Left lung (tissue), 10 donors: ENCODE data around the gene CDAN1. TPM values are rescaled to one million over a fixed set of nuclear protein-coding genes. Genes with fewer than 3 reads are reported as not detected.
"Not testable (repeated sequence)": the region's sequence is repeated elsewhere in the genome, so short reads cannot be mapped to it uniquely, and the experiment has no call there.

Experiments used
- ATAC-seq: fragments of 200-7000 bp; cut with Tn5 transposase; one replicate; pipeline ENCODE4 v1.9.1; 2020; ENCODE audit warnings: moderate library complexity
- DNase-seq, 4 donors: peaks; one replicate each; pipeline ENCODE4 v3.0.0-alpha.2; 2013 to 2020
- H3K27ac ChIP-seq, 2 donors: fragments of 200-600 bp; sonication (generic) in 1 of 2; one replicate each; pipeline versions ENCODE4 v1.5.0 to v1.8.0; 2020 to 2021
- H3K27me3 ChIP-seq, 2 donors: fragments of 200-600 bp; sonication (generic) in 1 of 2; one replicate each; pipeline versions ENCODE4 v1.5.0 to v1.8.0; 2020 to 2021
- H3K36me3 ChIP-seq, 2 donors: fragments of 200-600 bp; sonication (generic) in 1 of 2; one replicate each; pipeline versions ENCODE4 v1.5.0 to v1.8.0; 2020 to 2021
- H3K4me1 ChIP-seq, 2 donors: fragments of 200-600 bp; one replicate each; pipeline ENCODE4 v1.8.0; 2021
- H3K4me3 ChIP-seq, 2 donors: fragments of 200-600 bp; sonication (generic) in 1 of 2; one replicate each; pipeline versions ENCODE4 v1.5.0 to v1.8.0; 2020 to 2021; ENCODE audit warnings: mild to moderate bottlenecking in 1 of 2
- H3K9me3 ChIP-seq, 2 donors: fragments of 200-600 bp; sonication (generic) in 1 of 2; one replicate each; pipeline versions ENCODE4 v1.5.0 to v1.8.0; 2020 to 2021
- intact Hi-C, 2 donors: fragments of 100-400 bp; cut with DNase I; formaldehyde crosslinking; loops; one replicate each; pipeline versions ENCODE4 v1.11.2 to v1.14.2; 2022
- polyA plus RNA-seq, 6 donors: library from polyadenylated mRNA; unstranded; fragments of 120-200 nt; gene quantifications; one replicate each; pipeline ENCODE4 v1.2.1, GENCODE V29; 2013; ENCODE audit not compliant: insufficient read length in 6 of 6
- total RNA-seq, 2 donors: library from RNA; stranded (reverse); fragmentation: NEBNext Ultra II Directional; extraction: Animal tissue kit (Norgen Biotek cat#: 25700); gene quantifications; one replicate each; pipeline ENCODE4 v1.2.1, GENCODE V29; 2021
- TF ChIP-seq, protein P1 (sequence below), 2 donors: fragments of 200-600 bp; sonication (generic) in 1 of 2; IDR thresholded peaks; one replicate each; pipeline versions ENCODE4 v1.5.0 to v1.8.0; 2021; ENCODE audit warnings: antibody characterized with exemption in 2 of 2
- donor health status: DM: no; HTN: yes; CAD: no.
- donor health status: DM: no; HTN: no; CAD: no.

CDAN1 gene
- total and polyA plus RNA-seq, 8 donors = 13.4 to 29.7 (median 26.0) TPM

DNA sequence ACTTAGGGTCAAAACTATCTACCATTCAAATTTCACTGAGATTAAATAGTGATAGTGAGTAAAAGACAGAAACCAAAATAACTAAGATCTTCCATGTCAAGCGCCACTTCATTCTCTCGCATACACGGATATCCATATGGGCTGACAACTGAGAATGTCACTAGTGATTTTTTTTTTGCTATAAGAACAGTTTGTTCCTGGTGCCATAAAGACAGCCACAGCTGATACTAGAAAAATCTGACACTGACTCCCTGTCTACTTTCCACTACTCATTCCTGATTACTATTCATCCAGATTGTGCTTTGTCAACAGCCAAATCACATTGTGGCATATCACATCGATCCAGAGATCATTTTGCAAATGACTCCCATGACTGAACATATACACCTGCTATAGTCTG lies 45.8 kb upstream of the CDAN1 start:
- no peak for ATAC-seq
- no peaks in the 10 kb centered on the region for H3K9me3 ChIP-seq
- H3K4me3 ChIP-seq = no peak overlapping the region
- no peak for DNase-seq
- no peak overlapping the region for H3K27ac ChIP-seq
- no peaks in the 10 kb centered on the region for H3K27me3 ChIP-seq
- TF ChIP-seq, protein P1, sequence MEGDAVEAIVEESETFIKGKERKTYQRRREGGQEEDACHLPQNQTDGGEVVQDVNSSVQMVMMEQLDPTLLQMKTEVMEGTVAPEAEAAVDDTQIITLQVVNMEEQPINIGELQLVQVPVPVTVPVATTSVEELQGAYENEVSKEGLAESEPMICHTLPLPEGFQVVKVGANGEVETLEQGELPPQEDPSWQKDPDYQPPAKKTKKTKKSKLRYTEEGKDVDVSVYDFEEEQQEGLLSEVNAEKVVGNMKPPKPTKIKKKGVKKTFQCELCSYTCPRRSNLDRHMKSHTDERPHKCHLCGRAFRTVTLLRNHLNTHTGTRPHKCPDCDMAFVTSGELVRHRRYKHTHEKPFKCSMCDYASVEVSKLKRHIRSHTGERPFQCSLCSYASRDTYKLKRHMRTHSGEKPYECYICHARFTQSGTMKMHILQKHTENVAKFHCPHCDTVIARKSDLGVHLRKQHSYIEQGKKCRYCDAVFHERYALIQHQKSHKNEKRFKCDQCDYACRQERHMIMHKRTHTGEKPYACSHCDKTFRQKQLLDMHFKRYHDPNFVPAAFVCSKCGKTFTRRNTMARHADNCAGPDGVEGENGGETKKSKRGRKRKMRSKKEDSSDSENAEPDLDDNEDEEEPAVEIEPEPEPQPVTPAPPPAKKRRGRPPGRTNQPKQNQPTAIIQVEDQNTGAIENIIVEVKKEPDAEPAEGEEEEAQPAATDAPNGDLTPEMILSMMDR (IDR thresholded peaks at IDR 0.05) = no peak
- no peaks in the 10 kb centered on the region for H3K4me1 ChIP-seq
- peaks cover 0 to 18% of the 10 kb centered on the region in 2 donors for H3K36me3 ChIP-seq
- intact Hi-C loops = no loop called here

GRCh38 chr15:42775416-42775815 lies 38.5 kb upstream of the CDAN1 start:
- TF ChIP-seq, protein P1 (IDR thresholded peaks at IDR 0.05) = no peak
- intact Hi-C loops = no loop called here
- Histone ChIP-seq H3K9me3 (no peaks in the 10 kb centered on the region), H3K36me3 (peaks cover 0 to 33% of the 10 kb centered on the region in 2 donors), H3K4me3 (no peak overlapping the region), H3K27me3 (no peaks in the 10 kb centered on the region), H3K4me1 (no peaks in the 10 kb centered on the region), H3K27ac (no peak overlapping the region)
- no peak for ATAC-seq
- DNase-seq = no peak

DNA sequence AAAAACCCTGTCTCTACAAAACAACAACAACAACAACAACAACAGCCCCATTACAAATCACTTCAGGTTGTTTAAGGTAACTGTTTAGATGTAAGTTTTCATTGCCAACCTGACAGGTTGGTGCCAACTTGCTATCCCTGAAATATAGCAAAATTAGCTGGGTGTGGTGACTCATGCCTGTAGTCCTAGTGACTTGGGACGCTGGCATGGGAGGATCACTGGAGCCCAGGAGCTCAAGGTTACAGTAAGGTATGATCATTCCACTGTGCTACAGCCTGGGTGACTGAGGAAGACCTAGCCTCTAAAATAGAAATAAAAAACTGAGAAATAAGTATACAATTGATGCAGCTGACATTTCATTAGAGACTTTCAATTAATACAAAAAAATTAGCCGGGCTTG lies 36.0 kb upstream of the CDAN1 start:
- ATAC-seq (no peak), DNase-seq (no peak)
- no peak overlapping the region for H3K27ac ChIP-seq
- no peaks in the 10 kb centered on the region for H3K9me3 ChIP-seq
- intact Hi-C loops = no loop called here
- no peak overlapping the region for H3K4me3 ChIP-seq
- H3K27me3 ChIP-seq = no peaks in the 10 kb centered on the region
- H3K36me3 ChIP-seq = peaks cover 0 to 33% of the 10 kb centered on the region in 2 donors
- H3K4me1 ChIP-seq = no peaks in the 10 kb centered on the region
- TF ChIP-seq, protein P1 (IDR thresholded peaks at IDR 0.05) = no peak

- Histone ChIP-seq H3K27ac (no peak overlapping the region), H3K36me3 (peaks cover 0 to 33% of the 10 kb centered on the region in 2 donors), H3K27me3 (no peaks in the 10 kb centered on the region), H3K4me3 (no peak overlapping the region), H3K9me3 (no peaks in the 10 kb centered on the region), H3K4me1 (no peaks in the 10 kb centered on the region)
- intact Hi-C loops = no loop called here
- TF ChIP-seq, protein P1 (IDR thresholded peaks at IDR 0.05) = no peak
- DNase-seq (peak in 2 of 4 donors; percentile 42 to 58), ATAC-seq (no peak)
Observed at GRCh38 chr15:42772144-42772543, 35.2 kb upstream of the CDAN1 start.

- H3K4me1 ChIP-seq, H3K27me3 ChIP-seq, H3K36me3 ChIP-seq, intact Hi-C loops, DNase-seq, H3K4me3 ChIP-seq, H3K27ac ChIP-seq, ATAC-seq: not testable (repeated sequence)
- peaks cover 0 to 22% of the 10 kb centered on the region in 2 donors for H3K9me3 ChIP-seq
Observed at GRCh38 chr15:42766109-42766508, 29.2 kb upstream of the CDAN1 start.

- H3K4me3 ChIP-seq, H3K27ac ChIP-seq, H3K27me3 ChIP-seq, H3K36me3 ChIP-seq, H3K4me1 ChIP-seq, DNase-seq, intact Hi-C loops, ATAC-seq: not testable (repeated sequence)
- H3K9me3 ChIP-seq = peaks cover 3 to 36% of the 10 kb centered on the region in 2 donors
Observed at GRCh38 chr15:42764154-42764731, 27.3 kb upstream of the CDAN1 start.

- ATAC-seq, H3K36me3 ChIP-seq, intact Hi-C loops, H3K27ac ChIP-seq, DNase-seq, H3K4me3 ChIP-seq, H3K4me1 ChIP-seq, H3K27me3 ChIP-seq: not testable (repeated sequence)
- peaks cover 3 to 36% of the 10 kb centered on the region in 2 donors for H3K9me3 ChIP-seq
Observed at GRCh38 chr15:42761813-42762212, 24.9 kb upstream of the CDAN1 start.
